Endothelial cell of umbilical vein (primary cell): ENCODE results near the gene ROPN1L. TPM values are rescaled to one million over a fixed set of nuclear protein-coding genes. Genes with fewer than 3 reads are reported as not detected.

ENCODE experiments used
- BruUV-seq: library from RNA; stranded (reverse); fragments of 400-500 nt; replicated peaks from 2 replicates; lab custom pipeline; 2021; lab: Mats Ljungman, UMichigan
- CTCF ChIA-PET: fragments of 300-600, 350-600 bp; sonication (Branson Sonifier 250); formaldehyde crosslinking; loops from one replicate; lab custom pipeline; 2021; ENCODE audit warnings: antibody characterized with exemption, inconsistent platforms; lab: Charles Lee
- POLR2A ChIA-PET: fragments of 300-600, 350-600 bp; sonication (Branson Sonifier 250); formaldehyde crosslinking; loops from one replicate; lab custom pipeline; 2021; ENCODE audit warnings: antibody characterized with exemption, inconsistent platforms; lab: Charles Lee
- DNase-seq: peaks from one replicate; pipeline ENCODE4 v3.0.0-alpha.2; 2011; ENCODE audit warnings: low read depth, low spot score
- FAIRE-seq: peaks from 2 replicates; lab custom pipeline; 2011; peaks lifted over from hg19 to GRCh38; lab: Jason Lieb, UNC
- H2AFZ ChIP-seq: 2 replicates; pipeline ENCODE4 v1.6.0; 2012; ENCODE audit warnings: low read depth, low read length, control low read depth, inconsistent platforms
- H3K27ac ChIP-seq: 2 replicates; pipeline ENCODE4 v1.5.1; 2011; ENCODE audit warnings: low read depth, mild to moderate bottlenecking, control low read depth, low read length, moderate library complexity; ENCODE audit not compliant: insufficient read depth
- H3K27me3 ChIP-seq, 2 experiments: 2 replicates each; pipeline versions ENCODE4 v1.6.0 to v1.6.1; 2011; ENCODE audit warnings: low read length in 2 of 2, mixed read lengths in 1 of 2; ENCODE audit not compliant: control insufficient read depth in 2 of 2, insufficient read depth in 2 of 2
- H3K36me3 ChIP-seq, 2 experiments: 2 replicates in 1 of 2; 3 replicates in 1 of 2; pipeline ENCODE4 v1.5.1; 2011; ENCODE audit warnings: low read length in 2 of 2, mild to moderate bottlenecking in 1 of 2, moderate library complexity in 1 of 2; ENCODE audit not compliant: control insufficient read depth in 2 of 2, insufficient read depth in 2 of 2; ENCODE audit errors: extremely low read depth in 1 of 2
- H3K4me1 ChIP-seq: 3 replicates; pipeline ENCODE4 v1.5.1; 2011; ENCODE audit warnings: mild to moderate bottlenecking, low read length; ENCODE audit not compliant: control insufficient read depth, insufficient read depth; ENCODE audit errors: extremely low read depth
- H3K4me2 ChIP-seq: 2 replicates; pipeline ENCODE4 v1.6.1; 2011; ENCODE audit warnings: low read length, control low read depth, mixed read lengths; ENCODE audit not compliant: insufficient read depth
- H3K4me3 ChIP-seq, 3 experiments: fragments of 200-600 bp in 1 of 3; sonication (generic), shearing (Covaris generic) in 1 of 3; replicated peaks in 1 of 3; 2 replicates each; pipeline ENCODE4 v1.5.1; 2011 to 2016; ENCODE audit warnings: control low read depth in 3 of 3, low read length in 3 of 3, mild to moderate bottlenecking in 2 of 3, inconsistent platforms in 1 of 3, low read depth in 1 of 3, moderate library complexity in 1 of 3; ENCODE audit not compliant: insufficient read depth in 1 of 3
- H3K79me2 ChIP-seq: 2 replicates; pipeline ENCODE4 v1.6.0; 2012; ENCODE audit warnings: low read length, inconsistent platforms; ENCODE audit not compliant: control insufficient read depth, insufficient read depth
- H3K9ac ChIP-seq: replicated peaks from 2 replicates; pipeline ENCODE3; 2011; ENCODE audit warnings: low read length, control low read depth; ENCODE audit not compliant: insufficient read depth; ENCODE audit errors: extremely low read depth
- H3K9me1 ChIP-seq: replicated peaks from 3 replicates; pipeline ENCODE4 v1.6.0; 2011; ENCODE audit warnings: mild to moderate bottlenecking, low read length; ENCODE audit not compliant: control insufficient read depth, insufficient read depth; ENCODE audit errors: extremely low read depth
- H3K9me3 ChIP-seq: replicated peaks from 2 replicates; pipeline ENCODE4 v1.5.1; 2012; ENCODE audit warnings: low read length, inconsistent platforms; ENCODE audit not compliant: control insufficient read depth, insufficient read depth
- H4K20me1 ChIP-seq: replicated peaks from 2 replicates; pipeline ENCODE3; 2011; ENCODE audit warnings: mild to moderate bottlenecking, low read length; ENCODE audit not compliant: control insufficient read depth, insufficient read depth; ENCODE audit errors: extremely low read depth
- CTCF ChIP-seq, 2 donors: IDR thresholded peaks; 1 replicate in 1 of 2; 2 replicates in 1 of 2; pipeline ENCODE4 v1.5.1; 2011; ENCODE audit warnings: low read length in 2 of 2, mild to moderate bottlenecking in 2 of 2, moderate library complexity in 2 of 2, control low read depth in 1 of 2, inconsistent platforms in 1 of 2, low read depth in 1 of 2; ENCODE audit not compliant: insufficient read depth in 1 of 2; ENCODE audit errors: extremely low read depth in 1 of 2
- EZH2 ChIP-seq: IDR thresholded peaks from 2 replicates; pipeline ENCODE4 v1.6.1; 2012; ENCODE audit warnings: borderline replicate concordance, low read depth, mild to moderate bottlenecking, moderate library complexity, low read length, inconsistent platforms; ENCODE audit not compliant: severe bottlenecking
- FOS ChIP-seq: IDR thresholded peaks from 2 replicates; pipeline ENCODE4 v1.6.1; 2011; ENCODE audit warnings: mild to moderate bottlenecking, low read length, moderate library complexity, borderline replicate concordance; ENCODE audit not compliant: insufficient read depth
- GATA2 ChIP-seq: IDR thresholded peaks from 2 replicates; pipeline ENCODE4 v1.7.0; 2011; ENCODE audit warnings: low read depth, mild to moderate bottlenecking, moderate library complexity, mixed read lengths, low read length; ENCODE audit not compliant: insufficient read length, insufficient read depth
- JUN ChIP-seq: IDR thresholded peaks from 2 replicates; pipeline ENCODE4 v1.6.1; 2011; ENCODE audit warnings: borderline replicate concordance, low read depth; ENCODE audit not compliant: insufficient read length, insufficient read depth
- MAX ChIP-seq: IDR thresholded peaks from 2 replicates; pipeline ENCODE4 v1.6.1; 2011; ENCODE audit not compliant: insufficient read depth, insufficient read length
- MYC ChIP-seq: IDR thresholded peaks from one replicate; pipeline ENCODE4 v1.6.1; 2011; ENCODE audit warnings: mild to moderate bottlenecking, low read depth, low read length
- POLR2A ChIP-seq: IDR thresholded peaks from 2 replicates; pipeline ENCODE4 v1.6.1; 2012; ENCODE audit warnings: low read depth, mild to moderate bottlenecking, control low read depth, low read length
- POLR2AphosphoS5 ChIP-seq: IDR thresholded peaks from 2 replicates; pipeline ENCODE4 v1.6.1; 2012; ENCODE audit warnings: low read depth, mild to moderate bottlenecking, control low read depth, low read length, moderate library complexity; ENCODE audit not compliant: insufficient read depth
- dilution Hi-C: fragments of 300-500 bp; cut with MboI; formaldehyde crosslinking; loops from one replicate; pipeline ENCODE4 v1.15.0; 2019; ENCODE audit warnings: low sequenced_read_pairs; ENCODE audit not compliant: extremely low pct_ligation_motif_present
- intact Hi-C: fragments of 100-400 bp; cut with micrococcal nuclease; formaldehyde crosslinking; loops from one replicate; pipeline ENCODE4 v1.10.0; 2022
- polyA plus RNA-seq, 4 experiments: library from polyadenylated mRNA; depleted of rRNA in 3 of 4; stranded (reverse) in 3 of 4; unstranded in 1 of 4; fragments of >200 nt; gene quantifications; 2 replicates each; pipeline versions ENCODE4 v1.2.1 to v1.2.3, GENCODE V29; 2011 to 2012; ENCODE audit warnings: missing spikeins in 1 of 4
- total RNA-seq: library from RNA; stranded (reverse); gene quantifications from 2 replicates; pipeline ENCODE4 v1.2.3, GENCODE V29; 2021

Gene ROPN1L
- total and polyA plus RNA-seq, 2 donors (not counting 3 experiments of a cell fraction or from before 2014, with no cell fraction given) = 0.30 to 0.60 TPM

- H3K79me2 ChIP-seq = no peaks in the 10 kb centered on the region
- DNase-seq (no peak), FAIRE-seq (peak; percentile 63)
- peaks cover 17% of the 10 kb centered on the region for H3K4me1 ChIP-seq
- H3K36me3 ChIP-seq = no peaks in the 10 kb centered on the region
- no peak overlapping the region for H3K4me2 ChIP-seq
- intact Hi-C loops = loop anchor here (2.0 kb wide), 1 partner anchor 46 kb away; no protein-coding TSS in a partner anchor
- POLR2A ChIA-PET = no interaction called here
- H3K4me3 ChIP-seq = no peak overlapping the region
- no peaks in the 10 kb centered on the region for H4K20me1 ChIP-seq
- CTCF ChIA-PET = no interaction called here
- no peak for TF ChIP-seq JUN
- no peak for TF ChIP-seq MYC
- TF ChIP-seq GATA2 = no peak
- no peak for TF ChIP-seq EZH2
- TF ChIP-seq CTCF (IDR thresholded peaks at IDR 0.05; ENCODE audit: extremely low read depth in 1 of 2, insufficient read depth in 1 of 2, low read depth in 1 of 2, low read length in 2 of 2) = no peak
- no peak for TF ChIP-seq MAX
- no peak for TF ChIP-seq FOS
- no peak for TF ChIP-seq POLR2AphosphoS5
- no peak for TF ChIP-seq POLR2A
- no peaks in the 10 kb centered on the region for H3K27me3 ChIP-seq
- BruUV-seq = no TSS peak
- H2AFZ ChIP-seq = no peak overlapping the region
- dilution Hi-C loops = no loop called here
- peak overlapping the region; percentile 66 for H3K27ac ChIP-seq
- H3K9ac ChIP-seq = no peak overlapping the region
- no peaks in the 10 kb centered on the region for H3K9me1 ChIP-seq
- no peaks in the 10 kb centered on the region for H3K9me3 ChIP-seq
Measured at GRCh38 chr5:10466446-10467073, 24.9 kb downstream of the ROPN1L start.
